HG03460 (cell line): ENCODE measurements around the gene LILRB3.
"Not testable (repeated sequence)": the region's sequence is repeated elsewhere in the genome, so short reads cannot be mapped to it uniquely, and the experiment has no call there.

Source experiments
- ATAC-seq: cut with Tn5 transposase; IDR thresholded peaks from one replicate; pipeline ENCODE4 v1.9.1; 2021; ENCODE audit not compliant: unreplicated experiment

The LILRB3 gene

GRCh38 chr19:54222474-54223276 lies at the start of gene LILRB3:
TSS of gene LILRB3 (minus strand) at chr19:54223007. CDS start at chr19:54222976, 31 bp downstream.
- not testable (repeated sequence) for ATAC-seq

- not testable (repeated sequence) for ATAC-seq
Observed at GRCh38 chr19:54272181-54272580, 49.4 kb upstream of the LILRB3 start.

DNA sequence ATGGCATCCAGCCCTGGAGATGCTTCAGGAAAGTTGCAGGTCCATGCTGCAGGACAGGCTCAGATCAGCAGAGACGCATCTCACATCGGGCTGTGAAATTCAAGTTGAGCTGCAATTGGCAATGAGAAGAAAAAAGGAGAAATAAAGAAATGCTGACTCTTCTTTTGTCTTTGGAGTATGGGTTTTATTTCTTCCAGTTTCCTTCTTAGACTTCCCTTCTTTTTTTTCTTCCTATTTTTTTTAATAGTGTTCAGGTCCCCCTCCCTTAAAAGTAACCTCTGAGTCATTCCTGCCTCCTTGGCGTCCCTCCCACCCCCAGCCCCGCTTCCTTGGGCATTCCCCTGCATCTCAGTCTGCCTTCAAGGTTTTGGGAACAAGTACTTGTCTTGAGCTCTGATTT lies 48.8 kb upstream of the LILRB3 start:
- ATAC-seq, result not testable (repeated sequence)

- ATAC-seq, result no peak
Observed at GRCh38 chr19:54271106-54271505, 48.3 kb upstream of the LILRB3 start.

DNA sequence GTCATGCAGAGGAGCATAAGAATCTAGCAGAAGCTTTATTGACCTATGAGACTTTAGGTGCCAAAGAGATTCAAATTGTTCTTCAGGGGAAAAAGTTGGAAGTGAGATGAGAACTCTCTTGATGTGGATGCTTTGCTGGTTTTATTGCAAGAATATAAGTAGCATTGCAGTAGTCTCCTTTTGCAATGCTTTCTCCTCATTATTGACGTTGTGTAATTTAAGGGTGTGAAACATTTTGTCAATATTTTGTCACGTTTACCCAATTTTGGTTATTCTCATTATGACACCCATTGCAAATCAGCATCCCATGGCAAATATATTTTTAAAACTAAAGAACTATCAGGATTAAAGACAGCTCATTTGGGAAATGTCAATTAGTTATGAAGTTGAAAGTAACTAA lies 46.1 kb upstream of the LILRB3 start:
- no peak for ATAC-seq

DNA sequence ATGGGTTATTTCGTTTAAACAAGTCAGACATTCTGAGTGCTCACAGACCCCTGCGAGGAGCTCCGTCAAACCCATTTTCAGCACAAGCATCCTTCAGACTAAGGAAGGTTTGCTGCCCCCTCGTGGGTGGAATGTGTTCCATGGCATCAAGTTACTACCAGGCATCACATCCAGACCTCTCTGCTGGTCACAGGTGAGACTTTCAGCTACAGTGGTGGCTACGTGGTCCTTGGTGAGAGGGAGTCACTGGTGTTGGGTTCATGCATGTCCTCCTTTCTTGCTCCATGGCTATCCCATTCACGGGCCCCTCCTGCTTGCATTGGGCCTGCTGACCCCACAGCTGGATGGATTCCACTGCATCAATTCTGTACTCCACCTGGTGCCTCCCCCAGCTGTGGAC lies 43.3 kb upstream of the LILRB3 start:
- ATAC-seq, result no peak

DNA sequence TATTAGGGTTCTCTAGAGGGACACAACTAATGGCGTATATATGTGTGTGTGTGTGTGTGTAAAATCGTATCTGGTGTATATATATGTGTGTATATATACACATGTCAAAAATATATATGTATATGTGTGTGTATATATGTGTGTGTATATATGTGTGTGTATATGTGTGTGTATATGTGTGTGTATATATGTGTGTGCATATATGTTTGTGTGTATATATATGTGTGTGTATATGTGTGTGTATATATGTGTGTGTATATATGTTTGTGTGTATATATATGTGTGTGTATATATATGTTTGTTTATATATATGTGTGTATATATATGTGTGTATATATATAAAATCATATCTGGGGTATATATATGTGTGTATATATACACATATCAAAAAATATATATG lies 39.7 kb upstream of the LILRB3 start:
- no peak for ATAC-seq

GRCh38 chr19:54262066-54262465 lies 39.3 kb upstream of the LILRB3 start:
- ATAC-seq, result no peak

DNA sequence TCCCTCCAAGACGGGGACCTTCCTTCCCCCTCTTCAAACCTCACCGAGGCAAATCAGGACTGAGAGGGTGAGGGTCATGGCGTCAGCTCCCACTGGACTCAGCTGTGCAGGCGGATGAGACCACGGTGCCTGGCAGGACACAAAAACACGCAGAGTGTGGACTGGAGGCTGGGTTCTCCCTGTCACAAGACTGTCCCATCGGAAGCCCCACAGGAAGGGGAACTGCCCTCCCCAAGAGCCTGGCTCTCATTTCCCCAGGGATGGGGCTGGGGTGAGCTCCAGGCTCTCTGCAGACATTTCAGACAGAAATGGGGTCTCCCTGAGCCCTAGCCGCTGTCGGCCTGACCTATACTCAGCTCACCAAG lies 34.3 kb upstream of the LILRB3 start, which contains the start of gene LILRB5:
Gene LILRB5, minus strand, starts transcription at position 158 of the 365 bp plus-strand sequence. Its CDS starts 80 bp downstream, at position 78.
- ATAC-seq, result no peak

DNA sequence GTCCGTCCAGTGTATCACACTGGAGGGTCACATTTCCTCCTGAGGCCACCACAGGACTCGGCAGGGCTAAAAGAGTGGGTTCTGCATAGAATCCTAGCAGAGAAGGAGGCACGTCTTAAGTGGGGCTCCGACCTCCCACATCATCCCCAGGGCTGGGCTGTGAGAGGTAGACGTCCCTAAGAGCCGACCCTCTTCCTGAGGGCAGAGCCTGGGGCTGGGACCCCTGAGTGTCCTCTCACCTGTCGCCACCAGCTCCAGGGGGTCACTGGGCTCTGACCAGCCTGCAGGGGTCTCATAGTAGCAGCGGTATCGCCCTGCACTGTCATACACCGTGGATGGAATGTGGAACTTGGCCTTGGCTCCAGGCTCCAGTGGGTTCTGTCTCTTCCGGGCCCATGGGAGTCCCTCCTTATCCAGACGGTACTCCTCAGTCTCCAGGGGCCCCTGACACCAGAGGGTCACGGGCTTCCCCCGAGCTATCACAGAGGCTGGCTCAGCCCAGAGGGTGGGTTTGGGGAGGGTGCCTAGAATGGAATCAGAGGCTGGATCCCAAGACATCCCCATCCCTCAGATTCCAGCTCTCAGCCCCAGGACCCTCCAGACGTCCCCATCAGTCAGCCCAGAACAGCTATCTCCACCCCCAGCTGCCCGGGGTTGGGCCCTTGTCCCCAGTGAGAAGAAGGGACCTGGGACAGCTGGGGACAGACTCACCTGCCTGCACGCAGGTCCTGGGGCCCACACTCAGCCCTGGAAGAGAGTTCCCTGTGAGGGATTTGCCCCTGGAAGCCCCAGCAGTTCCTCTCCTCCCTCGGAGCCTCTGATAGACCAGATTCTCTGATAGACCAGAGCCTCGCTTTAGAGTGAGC lies 33.7 kb upstream of the LILRB3 start:
- no peak for ATAC-seq

DNA sequence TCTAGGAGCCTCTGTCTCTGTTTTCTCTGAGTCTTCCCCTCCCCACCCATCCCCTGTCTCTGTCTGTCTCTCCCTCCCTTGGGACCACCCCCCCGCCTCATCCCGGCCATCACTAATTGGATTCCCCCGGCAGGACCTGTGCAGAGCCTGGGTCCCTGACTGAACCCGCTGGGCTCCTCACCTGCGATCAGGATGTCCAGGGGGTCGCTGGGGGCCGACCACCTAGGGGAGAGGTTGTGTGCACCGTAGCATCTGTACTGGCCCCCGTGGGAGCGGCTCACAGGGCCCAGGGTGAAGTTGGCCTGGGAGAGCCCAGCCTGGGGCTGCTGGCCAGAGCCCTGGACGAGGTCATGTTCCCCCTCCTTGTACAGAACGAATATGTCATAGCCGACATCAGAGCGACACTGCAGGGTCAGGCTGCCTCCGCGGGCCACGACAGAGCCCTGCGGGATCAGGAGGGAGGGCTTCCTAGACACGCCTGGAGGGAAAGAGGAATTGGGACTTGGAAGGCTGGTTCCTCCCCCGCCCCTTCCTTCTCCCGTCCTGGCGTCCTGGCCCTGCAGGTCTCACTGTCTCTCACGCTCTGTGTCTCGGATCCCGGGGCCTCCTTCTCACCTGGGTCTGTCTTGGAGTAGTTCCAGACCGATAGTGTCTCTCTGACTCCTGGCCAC lies 32.4 kb upstream of the LILRB3 start:
- no peak for ATAC-seq

- no peak for ATAC-seq
Observed at GRCh38 chr19:54254195-54254906, 31.5 kb upstream of the LILRB3 start.

DNA sequence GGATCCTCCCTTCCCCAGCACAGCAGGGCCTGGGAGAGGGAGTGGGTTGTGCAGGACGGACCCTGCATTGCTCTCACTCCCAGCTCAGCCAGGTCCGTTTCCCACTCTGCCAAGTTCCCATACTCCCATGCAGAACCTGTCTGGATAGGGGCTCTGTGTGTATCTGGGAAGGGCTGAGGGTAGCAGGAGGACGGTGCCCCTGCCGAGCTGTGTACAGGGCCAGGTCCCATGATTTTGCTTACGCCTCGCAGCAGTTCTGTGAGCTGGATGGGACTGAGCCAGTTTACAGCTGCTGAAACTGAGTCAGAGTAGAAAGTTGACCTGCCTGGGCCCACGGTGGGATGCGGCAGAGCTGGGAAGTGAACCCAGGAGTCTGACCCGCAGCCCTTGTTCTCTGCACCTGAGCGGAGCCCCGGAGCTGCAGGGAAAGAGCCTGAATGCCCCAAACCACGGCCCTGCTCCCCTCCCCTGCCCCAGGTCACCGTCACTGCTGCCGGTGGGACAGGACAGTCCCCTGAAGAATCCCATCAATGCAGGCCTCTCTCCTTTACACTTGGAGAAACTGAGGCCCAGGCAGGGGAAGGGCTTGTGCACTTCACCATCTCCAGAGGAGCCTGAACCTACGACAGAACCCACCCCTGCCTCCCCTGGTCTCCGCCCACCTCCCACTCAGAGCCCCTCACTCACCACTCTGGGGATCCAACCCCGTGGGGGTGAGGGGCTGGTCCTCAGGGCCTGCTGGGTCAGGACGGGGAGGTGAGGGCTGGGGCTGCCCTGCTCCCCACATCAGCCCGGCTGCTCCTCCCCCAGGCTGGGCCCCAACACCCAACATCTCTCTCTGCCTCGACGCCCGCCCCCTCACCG lies 30.8 kb upstream of the LILRB3 start:
- ATAC-seq, result no peak

- no peak for ATAC-seq
Observed at GRCh38 chr19:54252845-54253244, 30.0 kb upstream of the LILRB3 start.

- no peak for ATAC-seq
Observed at GRCh38 chr19:54252243-54252642, 29.4 kb upstream of the LILRB3 start.

DNA sequence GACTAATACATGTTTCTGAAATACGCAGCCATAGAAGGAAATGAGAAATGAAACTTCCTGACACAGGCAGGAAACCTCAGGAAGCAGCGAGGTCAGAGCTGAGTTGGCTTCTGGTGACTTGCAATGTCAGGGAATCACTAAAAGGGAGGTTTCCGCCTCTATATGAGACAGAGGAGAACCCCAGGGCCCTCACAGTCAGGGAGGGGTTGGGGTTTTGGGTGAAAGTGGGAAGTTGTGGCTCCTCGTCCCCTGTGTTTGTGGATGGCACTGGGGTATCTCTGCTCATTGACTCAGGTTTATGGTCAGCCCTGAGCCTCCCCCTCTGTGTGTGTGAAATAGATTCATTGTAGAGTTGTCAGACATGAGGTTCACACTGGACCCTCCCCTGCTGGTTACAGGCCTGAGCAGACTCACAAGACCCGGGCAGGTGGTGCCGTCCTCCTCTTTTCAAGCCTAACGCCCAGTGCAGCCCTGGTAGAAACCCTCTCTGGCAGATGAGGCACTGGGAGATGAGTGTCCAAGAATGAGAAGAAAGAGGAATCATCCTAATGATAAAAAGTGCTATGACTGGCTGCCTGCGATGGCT lies 25.3 kb upstream of the LILRB3 start:
- no peak for ATAC-seq

GRCh38 chr19:54247106-54247930 lies 24.5 kb upstream of the LILRB3 start:
- ATAC-seq, result no peak

DNA sequence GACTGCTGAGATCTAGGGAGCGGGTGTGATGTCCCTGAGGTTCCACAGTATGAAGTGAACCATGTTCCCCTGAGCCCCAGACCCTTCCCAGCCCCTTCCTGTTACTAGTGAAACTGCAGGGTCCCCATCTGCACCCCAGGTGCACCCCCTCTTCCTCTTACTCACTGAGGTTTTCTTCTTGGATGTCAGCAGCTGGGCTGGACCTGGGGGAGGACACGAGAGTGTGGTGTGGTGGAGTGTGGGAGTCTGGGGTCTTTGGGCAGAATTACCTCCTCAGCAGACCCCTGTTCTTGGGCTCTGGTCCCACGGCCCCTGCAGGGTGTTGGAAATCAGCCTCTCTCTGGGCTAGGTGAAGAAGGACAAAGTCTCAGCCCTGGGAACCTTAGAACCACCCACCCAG lies 23.1 kb upstream of the LILRB3 start:
- no peak for ATAC-seq

GRCh38 chr19:54243809-54244208 lies 21.0 kb upstream of the LILRB3 start:
- not testable (repeated sequence) for ATAC-seq
